HepG2 (cell line): ENCODE results near the gene SERINC1. TPM values are rescaled to one million over a fixed set of nuclear protein-coding genes. Genes with fewer than 3 reads are reported as not detected.

ENCODE experiments used
- ATAC-seq: fragments of 200-7000 bp; cut with Tn5 transposase; 3 replicates; pipeline ENCODE4 v1.9.1; 2020; ENCODE audit warnings: mild to moderate bottlenecking, moderate library complexity
- BruUV-seq: library from RNA; stranded (reverse); fragments of 400-500 nt; replicated peaks from 2 replicates; lab custom pipeline; 2021; lab: Mats Ljungman, UMichigan
- CTCF ChIA-PET: fragments of 300-600 bp; formaldehyde crosslinking; extraction: SDS; loops from one replicate; lab custom pipeline; 2021; ENCODE audit warnings: low total read pairs, inconsistent platforms, low intra/inter-chr PET ratio; lab: Yijun Ruan, JAX
- POLR2A ChIA-PET: fragments of 350-600 bp; sonication (Branson Sonifier 250); formaldehyde crosslinking; loops from one replicate; lab custom pipeline; 2020; ENCODE audit warnings: antibody characterized with exemption, inconsistent platforms; lab: Yijun Ruan, JAX
- DNase-seq: peaks from one replicate; pipeline ENCODE4 v3.0.0-alpha.2; 2015; ENCODE audit warnings: low spot score
- FAIRE-seq: peaks from 3 replicates; lab custom pipeline; 2011; peaks lifted over from hg19 to GRCh38; lab: Jason Lieb, UNC
- H2AFZ ChIP-seq: one replicate; pipeline ENCODE4 v1.6.1; 2011; ENCODE audit warnings: low read length, inconsistent platforms
- H3K27ac ChIP-seq: fragments of 300-600 bp; 3 replicates; pipeline ENCODE4 v1.8.0; 2011; ENCODE audit warnings: mixed run types, mild to moderate bottlenecking, mixed read lengths, low read length, inconsistent platforms; ENCODE audit not compliant: insufficient read depth; ENCODE audit errors: extremely low read length
- H3K27me3 ChIP-seq, 2 experiments: fragments of 200-600 bp in 1 of 2; 2 replicates in 1 of 2; 3 replicates in 1 of 2; pipeline versions ENCODE4 v1.6.0 to v1.8.0; 2011; ENCODE audit warnings: low read length in 2 of 2, mild to moderate bottlenecking in 2 of 2, moderate library complexity in 2 of 2, inconsistent platforms in 1 of 2; ENCODE audit not compliant: insufficient read depth in 2 of 2, control insufficient read depth in 1 of 2
- H3K36me3 ChIP-seq, 2 experiments: fragments of 200-600 bp in 1 of 2; replicated peaks in 1 of 2; 2 replicates in 1 of 2; 3 replicates in 1 of 2; pipeline versions ENCODE4 v1.5.1 to v1.8.0; 2011; ENCODE audit warnings: low read length in 2 of 2, inconsistent platforms in 1 of 2; ENCODE audit not compliant: insufficient read depth in 2 of 2, control insufficient read depth in 1 of 2
- H3K4me1 ChIP-seq: 2 replicates; pipeline ENCODE4 v1.5.1; 2012; ENCODE audit warnings: low read length, inconsistent platforms; ENCODE audit not compliant: insufficient read depth
- H3K4me2 ChIP-seq: 2 replicates; pipeline ENCODE4 v1.6.0; 2011; ENCODE audit warnings: low read depth, low read length, inconsistent platforms
- H3K4me3 ChIP-seq, 3 experiments: fragments of 200-600 bp in 1 of 3; sonication (generic), shearing (Covaris generic) in 1 of 3; replicated peaks in 1 of 3; 2 replicates each; pipeline ENCODE4 v1.5.1; 2011 to 2016; ENCODE audit warnings: low read length in 3 of 3, inconsistent platforms in 2 of 3, low read depth in 2 of 3, mild to moderate bottlenecking in 2 of 3, control low read depth in 1 of 3, mixed read lengths in 1 of 3; ENCODE audit not compliant: insufficient read depth in 1 of 3
- H3K79me2 ChIP-seq: one replicate; pipeline ENCODE4 v1.6.1; 2011; ENCODE audit warnings: low read length, inconsistent platforms; ENCODE audit not compliant: insufficient read depth
- H3K9ac ChIP-seq: 2 replicates; pipeline ENCODE4 v1.6.0; 2011; ENCODE audit warnings: mild to moderate bottlenecking, low read depth, low read length, inconsistent platforms; ENCODE audit not compliant: insufficient read depth
- H3K9me3 ChIP-seq: 2 replicates; pipeline ENCODE4 v1.5.1; 2012; ENCODE audit warnings: mild to moderate bottlenecking, low read length
- H4K20me1 ChIP-seq: 2 replicates; pipeline ENCODE4 v1.6.0; 2011; ENCODE audit warnings: inconsistent platforms, mild to moderate bottlenecking, low read length, moderate library complexity; ENCODE audit not compliant: insufficient read depth
- ARID2 ChIP-seq: sonication (generic); formaldehyde crosslinking; IDR thresholded peaks from 2 replicates; pipeline ENCODE4 v1.8.1; 2022; ENCODE audit warnings: mild to moderate bottlenecking, missing genetic modification reagents, borderline replicate concordance
- FOXM1 ChIP-seq: sonication (generic); formaldehyde crosslinking; IDR thresholded peaks from 2 replicates; pipeline ENCODE4 v1.5.0; 2020; ENCODE audit warnings: missing genetic modification reagents
- HNRNPLL ChIP-seq: fragments of 200-400 bp; formaldehyde crosslinking; IDR thresholded peaks from 2 replicates; pipeline ENCODE4 v1.6.1; 2017; ENCODE audit warnings: mild to moderate bottlenecking, low read depth, low read length; ENCODE audit not compliant: poor library complexity, severe bottlenecking
- HOXA5 ChIP-seq: sonication (generic); formaldehyde crosslinking; IDR thresholded peaks from 2 replicates; pipeline ENCODE4 v1.4.0; 2020; ENCODE audit warnings: missing genetic modification reagents
- NONO ChIP-seq, 2 experiments: fragments of 450-650 bp in 1 of 2; sonication (generic) in 1 of 2; formaldehyde crosslinking in 1 of 2; IDR thresholded peaks in 1 of 2; conservative IDR thresholded peaks in 1 of 2; 2 replicates each; pipeline versions ENCODE4 v1.6.1 to v1.8.0; 2017 to 2022; ENCODE audit warnings: mild to moderate bottlenecking in 1 of 2, missing genetic modification reagents in 1 of 2, moderate library complexity in 1 of 2
- POLR2A ChIP-seq, 2 experiments: IDR thresholded peaks; 2 replicates each; pipeline ENCODE4 v1.6.1; 2011; ENCODE audit warnings: low read depth in 2 of 2, low read length in 2 of 2, mild to moderate bottlenecking in 1 of 2, moderate library complexity in 1 of 2; ENCODE audit not compliant: insufficient read depth in 1 of 2
- PTBP1 ChIP-seq: fragments of 200-400 bp; formaldehyde crosslinking; IDR thresholded peaks from 2 replicates; pipeline ENCODE4 v1.6.1; 2018; ENCODE audit warnings: low read length, low read depth; ENCODE audit not compliant: poor library complexity, severe bottlenecking
- RAD21 ChIP-seq: fragments of 450-650 bp; formaldehyde crosslinking; IDR thresholded peaks from 2 replicates; pipeline ENCODE4 v1.5.0; 2020; ENCODE audit warnings: mild to moderate bottlenecking
- SAP130 ChIP-seq: IDR thresholded peaks from 2 replicates; pipeline ENCODE4 v1.6.1; 2016; ENCODE audit warnings: low read depth
- TARDBP ChIP-seq: sonication (generic); formaldehyde crosslinking; IDR thresholded peaks from 2 replicates; pipeline ENCODE4 v1.8.0; 2022; ENCODE audit warnings: mild to moderate bottlenecking, missing genetic modification reagents
- ZBTB21 ChIP-seq: sonication (generic); formaldehyde crosslinking; IDR thresholded peaks from 2 replicates; pipeline ENCODE4 v1.4.0; 2020; ENCODE audit warnings: missing genetic modification reagents
- ZMYM2 ChIP-seq: sonication (generic); formaldehyde crosslinking; IDR thresholded peaks from 2 replicates; pipeline ENCODE4 v1.8.0; 2022; ENCODE audit warnings: mild to moderate bottlenecking, missing genetic modification reagents
- ZNF333 ChIP-seq: sonication (generic); formaldehyde crosslinking; IDR thresholded peaks from 2 replicates; pipeline ENCODE4 v1.4.0; 2020; ENCODE audit warnings: mild to moderate bottlenecking, missing genetic modification reagents, borderline replicate concordance
- ZNF383 ChIP-seq: sonication (generic); formaldehyde crosslinking; IDR thresholded peaks from 2 replicates; pipeline ENCODE4 v1.4.0; 2020; ENCODE audit warnings: missing genetic modification reagents, mild to moderate bottlenecking, borderline replicate concordance
- ZNF567 ChIP-seq: sonication (generic); formaldehyde crosslinking; IDR thresholded peaks from 2 replicates; pipeline ENCODE4 v1.8.1; 2023; ENCODE audit warnings: mild to moderate bottlenecking, missing genetic modification reagents, borderline replicate concordance
- ZNF780A ChIP-seq: sonication (generic); formaldehyde crosslinking; IDR thresholded peaks from 2 replicates; pipeline ENCODE4 v1.8.0; 2022; ENCODE audit warnings: mild to moderate bottlenecking, missing genetic modification reagents, moderate library complexity
- WGBS: methylation state at CpG from one replicate; pipeline ENCODE4 v1.1.6; 2017; ENCODE audit warnings: low lambda C conversion rate; 5-methylcytosine and 5-hydroxymethylcytosine counted together
- in situ Hi-C: cut with HindIII; loops from 2 replicates; pipeline ENCODE4 v1.10.0; 2017; ENCODE audit warnings: low pct_unique_long_range_greater_than_20kb; ENCODE audit not compliant: extremely low pct_ligation_motif_present
- intact Hi-C: fragments of 100-400 bp; cut with micrococcal nuclease; formaldehyde crosslinking; loops from one replicate; pipeline ENCODE4 v1.10.0; 2022; ENCODE audit not compliant: unreplicated experiment
- polyA plus RNA-seq, 8 experiments: library from polyadenylated mRNA; depleted of rRNA in 3 of 8; stranded (reverse) in 7 of 8; unstranded in 1 of 8; fragments of >200 nt; fragmentation: Illumina TruSeq in 4 of 8; extraction: Trizol in 4 of 8; gene quantifications; 2 replicates each; pipeline versions ENCODE4 v1.2.1 to v1.2.3, GENCODE V29; 2011 to 2016; ENCODE audit warnings: low read depth in 4 of 8, missing spikeins in 1 of 8, mixed read lengths in 1 of 8; ENCODE audit not compliant: insufficient read depth in 1 of 8
- total RNA-seq, 5 experiments: library from RNA; depleted of rRNA; stranded (reverse); fragments of >200 nt; fragmentation: Illumina TruSeq; extraction: Trizol; gene quantifications; 2 replicates each; pipeline ENCODE4 v1.2.3, GENCODE V29; 2016; ENCODE audit warnings: low read depth in 1 of 5
- TF ChIP-seq, protein P1 (sequence below): sonication (generic); formaldehyde crosslinking; IDR thresholded peaks from 2 replicates; pipeline ENCODE4 v1.5.0; 2020; ENCODE audit warnings: mild to moderate bottlenecking, missing genetic modification reagents, moderate library complexity
- TF ChIP-seq, protein P2 (sequence below): sonication (generic); formaldehyde crosslinking; IDR thresholded peaks from 2 replicates; pipeline ENCODE4 v1.5.1; 2020; ENCODE audit warnings: missing genetic modification reagents, mild to moderate bottlenecking, borderline replicate concordance

SERINC1 gene
- total and polyA plus RNA-seq, 2 of the 13 experiments (the other 11 are each of a cell fraction or from before 2014, with no cell fraction given), result 93.5 to 112 TPM

DNA sequence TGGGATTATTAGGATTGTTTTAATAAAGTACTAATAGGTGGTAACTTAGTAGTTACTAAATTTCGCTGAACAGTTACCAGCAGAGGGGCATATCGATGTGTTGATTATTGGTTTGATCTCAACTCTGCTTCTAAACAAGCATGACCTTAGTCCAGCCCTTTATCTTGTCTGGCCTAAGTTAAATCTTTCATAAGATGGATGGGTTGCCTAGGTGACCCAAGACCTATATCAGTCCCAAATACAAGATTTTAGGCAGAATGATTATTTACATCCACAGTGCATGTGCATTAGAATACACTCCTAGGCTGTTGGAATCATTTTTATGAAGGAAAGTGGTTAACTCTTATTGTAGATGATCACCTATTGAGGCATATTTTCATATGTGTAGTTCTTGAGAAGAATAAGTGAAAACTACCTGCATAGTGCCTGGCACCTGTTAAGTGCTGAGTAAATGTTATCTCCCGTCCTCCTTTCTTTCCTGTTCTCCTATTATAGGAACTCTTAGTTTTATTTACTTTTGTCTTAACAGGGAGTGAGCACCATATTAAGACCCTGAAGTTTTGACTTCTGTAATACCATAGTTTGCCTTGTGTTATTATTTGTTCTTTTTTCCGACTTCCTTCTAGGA, 71.0 kb downstream of the SERINC1 start:
- DNase-seq, result no peak
- no TSS peak for BruUV-seq
- H3K4me1 ChIP-seq, result peaks cover 37% of the 10 kb centered on the region
- no peak for FAIRE-seq
- 17% methylated on average over 4 of the region's 4 CpGs for WGBS
- no peak for TF ChIP-seq ZBTB21 (CRISPR knock-in tag)
- TF ChIP-seq TARDBP (CRISPR knock-in tag), result 0 out of 2 replicates have a peak, but pooled peaks have one; percentile 21
- 0 out of 2 replicates have a peak, but pooled peaks have one; percentile 4 for TF ChIP-seq SAP130 (CRISPR knock-in tag)
- TF ChIP-seq ZNF333 (CRISPR knock-in tag), result no peak
- TF ChIP-seq NONO (IDR thresholded peaks at IDR 0.05), result no peak
- no peak for TF ChIP-seq NONO (CRISPR knock-in tag; conservative IDR thresholded peaks at IDR 0.05)
- no peak for TF ChIP-seq HNRNPLL
- no peak for TF ChIP-seq PTBP1
- TF ChIP-seq, protein P1, sequence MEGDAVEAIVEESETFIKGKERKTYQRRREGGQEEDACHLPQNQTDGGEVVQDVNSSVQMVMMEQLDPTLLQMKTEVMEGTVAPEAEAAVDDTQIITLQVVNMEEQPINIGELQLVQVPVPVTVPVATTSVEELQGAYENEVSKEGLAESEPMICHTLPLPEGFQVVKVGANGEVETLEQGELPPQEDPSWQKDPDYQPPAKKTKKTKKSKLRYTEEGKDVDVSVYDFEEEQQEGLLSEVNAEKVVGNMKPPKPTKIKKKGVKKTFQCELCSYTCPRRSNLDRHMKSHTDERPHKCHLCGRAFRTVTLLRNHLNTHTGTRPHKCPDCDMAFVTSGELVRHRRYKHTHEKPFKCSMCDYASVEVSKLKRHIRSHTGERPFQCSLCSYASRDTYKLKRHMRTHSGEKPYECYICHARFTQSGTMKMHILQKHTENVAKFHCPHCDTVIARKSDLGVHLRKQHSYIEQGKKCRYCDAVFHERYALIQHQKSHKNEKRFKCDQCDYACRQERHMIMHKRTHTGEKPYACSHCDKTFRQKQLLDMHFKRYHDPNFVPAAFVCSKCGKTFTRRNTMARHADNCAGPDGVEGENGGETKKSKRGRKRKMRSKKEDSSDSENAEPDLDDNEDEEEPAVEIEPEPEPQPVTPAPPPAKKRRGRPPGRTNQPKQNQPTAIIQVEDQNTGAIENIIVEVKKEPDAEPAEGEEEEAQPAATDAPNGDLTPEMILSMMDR (CRISPR knock-in tag), result no peak
- no peak for TF ChIP-seq HOXA5 (CRISPR knock-in tag)
- no peak for TF ChIP-seq ZMYM2 (CRISPR knock-in tag)
- TF ChIP-seq ZNF567, result no peak
- no peak for TF ChIP-seq ZNF383
- no peak for TF ChIP-seq RAD21 (CRISPR knock-in tag)
- 0 out of 2 replicates have a peak, but pooled peaks have one; percentile 10 for TF ChIP-seq ZNF780A (CRISPR knock-in tag)
- 0 out of 2 replicates have a peak, but pooled peaks have one; percentile 52 for TF ChIP-seq ARID2 (CRISPR knock-in tag)
- TF ChIP-seq, protein P2, sequence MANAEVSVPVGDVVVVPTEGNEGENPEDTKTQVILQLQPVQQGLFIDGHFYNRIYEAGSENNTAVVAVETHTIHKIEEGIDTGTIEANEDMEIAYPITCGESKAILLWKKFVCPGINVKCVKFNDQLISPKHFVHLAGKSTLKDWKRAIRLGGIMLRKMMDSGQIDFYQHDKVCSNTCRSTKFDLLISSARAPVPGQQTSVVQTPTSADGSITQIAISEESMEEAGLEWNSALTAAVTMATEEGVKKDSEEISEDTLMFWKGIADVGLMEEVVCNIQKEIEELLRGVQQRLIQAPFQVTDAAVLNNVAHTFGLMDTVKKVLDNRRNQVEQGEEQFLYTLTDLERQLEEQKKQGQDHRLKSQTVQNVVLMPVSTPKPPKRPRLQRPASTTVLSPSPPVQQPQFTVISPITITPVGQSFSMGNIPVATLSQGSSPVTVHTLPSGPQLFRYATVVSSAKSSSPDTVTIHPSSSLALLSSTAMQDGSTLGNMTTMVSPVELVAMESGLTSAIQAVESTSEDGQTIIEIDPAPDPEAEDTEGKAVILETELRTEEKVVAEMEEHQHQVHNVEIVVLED (CRISPR knock-in tag), result no peak
- no peak for TF ChIP-seq POLR2A (IDR thresholded peaks at IDR 0.05; ENCODE audit: insufficient read depth in 1 of 2, low read depth in 2 of 2, low read length in 2 of 2)
- TF ChIP-seq FOXM1 (CRISPR knock-in tag), result no peak
- TF ChIP-seq, all 625 proteins: peak for 4
- intact Hi-C loops, result no loop called here
- peak overlapping the region; percentile 79 for H3K4me2 ChIP-seq
- no peak for ATAC-seq
- in situ Hi-C loops, result no loop called here
- peak overlapping the region; percentile 65 to 100 (median 97) for H3K4me3 ChIP-seq
- POLR2A ChIA-PET, result no interaction called here
- peak overlapping the region; percentile 96 for H3K9ac ChIP-seq
- H3K9me3 ChIP-seq, result no peaks in the 10 kb centered on the region
- peaks cover 0 to 2% of the 10 kb centered on the region in 2 experiments; a peak in 1 of 5 replicates for H3K27me3 ChIP-seq
- H2AFZ ChIP-seq, result no peak overlapping the region
- CTCF ChIA-PET, result interaction anchor here (0.9 kb wide), 1 partner anchor 310 kb away, joined by 3 read pairs; no protein-coding TSS in a partner anchor
- H4K20me1 ChIP-seq, result peaks cover 6% of the 10 kb centered on the region; the same call in 1 of the 2 replicates
- H3K27ac ChIP-seq, result peak overlapping the region; percentile 88
- H3K36me3 ChIP-seq, result no peaks in the 10 kb centered on the region; a peak in 1 of 5 replicates
- H3K79me2 ChIP-seq, result peaks cover 61% of the 10 kb centered on the region
